DND-41 (cell line): ENCODE data around the gene AKR7A2.

Experiments used
- CTCF ChIP-seq: IDR thresholded peaks from 2 replicates; pipeline ENCODE4 v1.5.1; 2012; ENCODE audit warnings: borderline replicate concordance, low read length, moderate library complexity, mild to moderate bottlenecking; ENCODE audit not compliant: poor library complexity, severe bottlenecking; ENCODE audit errors: extremely low read depth
- EZH2 ChIP-seq: IDR thresholded peaks from 3 replicates; pipeline ENCODE4 v1.6.1; 2012; ENCODE audit warnings: borderline replicate concordance, low read depth, mild to moderate bottlenecking, moderate library complexity, low read length, inconsistent platforms; ENCODE audit not compliant: severe bottlenecking

GRCh38 chr1:19323987-19324664 lies 12.2 kb upstream of the AKR7A2 start:
- TF ChIP-seq CTCF (no peak), EZH2 (no peak)
